Measurements from ENCODE around the gene WDR48.

DNA sequence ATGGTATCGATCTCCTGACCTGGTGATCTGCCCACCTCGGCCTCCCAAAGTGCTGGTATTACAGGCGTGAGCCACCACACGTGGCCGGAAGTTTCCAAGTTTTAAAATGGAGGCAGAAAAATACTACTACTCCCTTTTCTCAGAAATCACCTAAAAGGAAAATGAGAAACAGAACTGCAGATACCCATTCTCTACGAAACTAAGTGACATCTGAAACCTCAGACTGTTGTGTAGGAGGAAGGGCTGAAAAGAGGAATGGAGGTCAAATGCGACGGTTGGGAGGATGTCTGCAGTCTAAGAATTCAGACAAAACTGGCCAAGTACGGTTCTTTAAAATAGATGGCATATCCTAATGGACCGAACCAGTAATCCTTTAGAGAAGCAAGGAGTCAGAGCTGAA is 24.1 kb downstream of the WDR48 start:
- TF ChIP-seq POLR2AphosphoS5 (IDR thresholded peaks at IDR 0.05) (no peak), POLR2A (IDR thresholded peaks at IDR 0.05) (no peak), EP300 (IDR thresholded peaks at IDR 0.05) (no peak)
- TF ChIP-seq, protein P1, sequence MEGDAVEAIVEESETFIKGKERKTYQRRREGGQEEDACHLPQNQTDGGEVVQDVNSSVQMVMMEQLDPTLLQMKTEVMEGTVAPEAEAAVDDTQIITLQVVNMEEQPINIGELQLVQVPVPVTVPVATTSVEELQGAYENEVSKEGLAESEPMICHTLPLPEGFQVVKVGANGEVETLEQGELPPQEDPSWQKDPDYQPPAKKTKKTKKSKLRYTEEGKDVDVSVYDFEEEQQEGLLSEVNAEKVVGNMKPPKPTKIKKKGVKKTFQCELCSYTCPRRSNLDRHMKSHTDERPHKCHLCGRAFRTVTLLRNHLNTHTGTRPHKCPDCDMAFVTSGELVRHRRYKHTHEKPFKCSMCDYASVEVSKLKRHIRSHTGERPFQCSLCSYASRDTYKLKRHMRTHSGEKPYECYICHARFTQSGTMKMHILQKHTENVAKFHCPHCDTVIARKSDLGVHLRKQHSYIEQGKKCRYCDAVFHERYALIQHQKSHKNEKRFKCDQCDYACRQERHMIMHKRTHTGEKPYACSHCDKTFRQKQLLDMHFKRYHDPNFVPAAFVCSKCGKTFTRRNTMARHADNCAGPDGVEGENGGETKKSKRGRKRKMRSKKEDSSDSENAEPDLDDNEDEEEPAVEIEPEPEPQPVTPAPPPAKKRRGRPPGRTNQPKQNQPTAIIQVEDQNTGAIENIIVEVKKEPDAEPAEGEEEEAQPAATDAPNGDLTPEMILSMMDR (IDR thresholded peaks at IDR 0.05), result no peak
